ES-I3 (cell line): ENCODE data around the gene ATXN2.
"Not testable (repeated sequence)": the region's sequence is repeated elsewhere in the genome, so short reads cannot be mapped to it uniquely, and the experiment has no call there.

Source experiments
- H3K36me3 ChIP-seq: 2 replicates; pipeline ENCODE4 v1.6.1; 2013; ENCODE audit warnings: mild to moderate bottlenecking, low read length, control low read depth, moderate library complexity; ENCODE audit not compliant: insufficient read depth
- H3K4me1 ChIP-seq: 2 replicates; pipeline ENCODE4 v1.6.1; 2013; ENCODE audit warnings: mild to moderate bottlenecking, control low read depth, low read length; ENCODE audit not compliant: insufficient read depth
- H3K9ac ChIP-seq: 2 replicates; pipeline ENCODE4 v1.6.1; 2013; ENCODE audit warnings: low read depth, mild to moderate bottlenecking, low read length, moderate library complexity
- H3K9me3 ChIP-seq: 2 replicates; pipeline ENCODE4 v1.6.1; 2013; ENCODE audit warnings: mild to moderate bottlenecking, low read length, moderate library complexity; ENCODE audit not compliant: control insufficient read depth, insufficient read depth

Gene ATXN2

GRCh38 chr12:111405859-111406473, 193.1 kb downstream of the ATXN2 start, which contains the start of gene SH2B3:
Gene SH2B3 (plus strand): TSS chr12:111405923. CDS start chr12:111418146, 12,223 bp downstream.
- peaks cover 43% of the 10 kb centered on the region for H3K4me1 ChIP-seq
- H3K36me3 ChIP-seq, result no peaks in the 10 kb centered on the region
- H3K9ac ChIP-seq, result peak within 1 kb of the TSS; percentile 87
- no peaks in the 10 kb centered on the region for H3K9me3 ChIP-seq

GRCh38 chr12:111405149-111405858, 193.8 kb downstream of the ATXN2 start:
- no peaks in the 10 kb centered on the region for H3K36me3 ChIP-seq
- peak overlapping the region; percentile 87 for H3K9ac ChIP-seq
- peaks cover 37% of the 10 kb centered on the region for H3K4me1 ChIP-seq
- H3K9me3 ChIP-seq, result no peaks in the 10 kb centered on the region

- H3K4me1 ChIP-seq, result peaks cover 31% of the 10 kb centered on the region
- H3K9ac ChIP-seq, result peak overlapping the region; percentile 87
- H3K9me3 ChIP-seq, result no peaks in the 10 kb centered on the region
- no peaks in the 10 kb centered on the region for H3K36me3 ChIP-seq
Observed at GRCh38 chr12:111404362-111405148, 194.6 kb downstream of the ATXN2 start.

GRCh38 chr12:111402490-111402824, 196.7 kb downstream of the ATXN2 start:
- H3K9ac ChIP-seq, H3K9me3 ChIP-seq, H3K36me3 ChIP-seq: not testable (repeated sequence)
- peaks cover 13% of the 10 kb centered on the region for H3K4me1 ChIP-seq
